Glutamatergic neuron (in vitro differentiated cells): ENCODE results near the gene ARHGAP28. TPM values are rescaled to one million over a fixed set of nuclear protein-coding genes. Genes with fewer than 3 reads are reported as not detected.

Experiments used
- DNase-seq: peaks from one replicate; pipeline ENCODE4 v3.0.0; 2022
- H3K27ac Mint-ChIP-seq: one replicate; pipeline ENCODE4 v1.8.0; 2020; ENCODE audit warnings: mild to moderate bottlenecking, mixed read lengths, inconsistent platforms; ENCODE audit not compliant: unreplicated experiment
- H3K27me3 Mint-ChIP-seq: one replicate; pipeline ENCODE4 v1.8.0; 2020; ENCODE audit warnings: mild to moderate bottlenecking, moderate library complexity, mixed read lengths, inconsistent platforms; ENCODE audit not compliant: unreplicated experiment
- H3K36me3 Mint-ChIP-seq: one replicate; pipeline ENCODE4 v1.8.0; 2020; ENCODE audit warnings: mild to moderate bottlenecking, mixed read lengths, inconsistent platforms; ENCODE audit not compliant: unreplicated experiment
- H3K4me1 Mint-ChIP-seq: one replicate; pipeline ENCODE4 v1.8.0; 2020; ENCODE audit warnings: mild to moderate bottlenecking, low read depth, mixed read lengths, inconsistent platforms; ENCODE audit not compliant: unreplicated experiment
- H3K4me3 Mint-ChIP-seq: one replicate; pipeline ENCODE4 v1.8.0; 2020; ENCODE audit warnings: mild to moderate bottlenecking, mixed read lengths, inconsistent platforms; ENCODE audit not compliant: unreplicated experiment
- H3K9me3 Mint-ChIP-seq: one replicate; pipeline ENCODE4 v1.8.0; 2020; ENCODE audit warnings: mild to moderate bottlenecking, moderate library complexity, mixed read lengths, inconsistent platforms; ENCODE audit not compliant: unreplicated experiment
- CTCF ChIP-seq: fragments of 200-600 bp; sonication (generic); IDR thresholded peaks from one replicate; pipeline ENCODE4 v1.5.0; 2021; ENCODE audit not compliant: partially characterized antibody, unreplicated experiment
- total RNA-seq: library from RNA; stranded (reverse); fragmentation: NEBNext Ultra II Directional; extraction: Animal tissue kit (Norgen Biotek cat#: 25700); gene quantifications from one replicate; pipeline ENCODE4 v1.2.1, GENCODE V29; 2021; ENCODE audit not compliant: unreplicated experiment

The ARHGAP28 gene
- total RNA-seq, 1 donor from 2014 or later, result 36.8 TPM

- Mint-ChIP-seq H3K36me3 (no peaks in the 10 kb centered on the region), H3K4me1 (peaks cover 6% of the 10 kb centered on the region), H3K9me3 (no peaks in the 10 kb centered on the region), H3K27ac (no peak overlapping the region), H3K4me3 (no peak overlapping the region), H3K27me3 (peaks cover 2% of the 10 kb centered on the region)
- no peak for DNase-seq
- no peak for TF ChIP-seq CTCF
These were observed 11.2 kb upstream of the ARHGAP28 start for GRCh38 chr18:6718267-6718666.

- H3K36me3 Mint-ChIP-seq, result no peaks in the 10 kb centered on the region
- DNase-seq, result no peak
- no peak for TF ChIP-seq CTCF
- H3K27ac Mint-ChIP-seq, result no peak overlapping the region
- H3K9me3 Mint-ChIP-seq, result no peaks in the 10 kb centered on the region
- H3K4me1 Mint-ChIP-seq, result peaks cover 6% of the 10 kb centered on the region
- H3K4me3 Mint-ChIP-seq, result no peak overlapping the region
- peaks cover 2% of the 10 kb centered on the region for H3K27me3 Mint-ChIP-seq
These were observed 10.2 kb upstream of the ARHGAP28 start for GRCh38 chr18:6719098-6719846.

- DNase-seq, result no peak
- no peaks in the 10 kb centered on the region for H3K9me3 Mint-ChIP-seq
- H3K36me3 Mint-ChIP-seq, result no peaks in the 10 kb centered on the region
- peaks cover 2% of the 10 kb centered on the region for H3K27me3 Mint-ChIP-seq
- TF ChIP-seq CTCF, result no peak
- H3K4me3 Mint-ChIP-seq, result no peak overlapping the region
- no peak overlapping the region for H3K27ac Mint-ChIP-seq
- peaks cover 6% of the 10 kb centered on the region for H3K4me1 Mint-ChIP-seq
These were observed 9.4 kb upstream of the ARHGAP28 start for GRCh38 chr18:6719910-6720683.

- DNase-seq, result no peak
- Mint-ChIP-seq H3K27me3 (no peaks in the 10 kb centered on the region), H3K36me3 (no peaks in the 10 kb centered on the region), H3K4me1 (peaks cover 6% of the 10 kb centered on the region), H3K4me3 (no peak overlapping the region), H3K27ac (no peak overlapping the region), H3K9me3 (no peaks in the 10 kb centered on the region)
- TF ChIP-seq CTCF, result no peak
These were observed 7.8 kb upstream of the ARHGAP28 start for GRCh38 chr18:6721755-6722154.

GRCh38 chr18:6722690-6723089 is 6.8 kb upstream of the ARHGAP28 start:
- peaks cover 6% of the 10 kb centered on the region for H3K4me1 Mint-ChIP-seq
- H3K9me3 Mint-ChIP-seq, result no peaks in the 10 kb centered on the region
- DNase-seq, result no peak
- H3K27me3 Mint-ChIP-seq, result peaks cover 3% of the 10 kb centered on the region
- H3K36me3 Mint-ChIP-seq, result no peaks in the 10 kb centered on the region
- H3K4me3 Mint-ChIP-seq, result no peak overlapping the region
- TF ChIP-seq CTCF, result no peak
- H3K27ac Mint-ChIP-seq, result no peak overlapping the region
